K562 (cell line): ENCODE data around the gene DNASE1L1. TPM values are rescaled to one million over a fixed set of nuclear protein-coding genes. Genes with fewer than 3 reads are reported as not detected.

Experiments
- ADNP ChIP-seq: fragments of 200-800 bp; sonication (Bioruptor generic); IDR thresholded peaks from 2 replicates; pipeline ENCODE4 v1.6.1; 2016; ENCODE audit warnings: missing genetic modification characterization, missing compliant biosample characterization
- CTBP1 ChIP-seq: fragments of 450-650 bp; IDR thresholded peaks from 2 replicates; pipeline ENCODE4 v1.6.1; 2016; ENCODE audit warnings: borderline replicate concordance
- E2F1 ChIP-seq: sonication (generic); formaldehyde crosslinking; IDR thresholded peaks from 2 replicates; pipeline ENCODE4 v1.8.1; 2023; ENCODE audit warnings: mild to moderate bottlenecking, missing genetic modification reagents, moderate library complexity
- ID3 ChIP-seq, 2 experiments: fragments of 250-450 bp in 1 of 2; fragments of 450-650 bp in 1 of 2; sonication (Bioruptor Pico) in 1 of 2; IDR thresholded peaks; 2 replicates each; pipeline versions ENCODE4 v1.6.1 to v1.8.0; 2016 to 2021; ENCODE audit warnings: mild to moderate bottlenecking in 2 of 2, moderate library complexity in 2 of 2, missing compliant biosample characterization in 1 of 2, missing genetic modification characterization in 1 of 2
- KLF6 ChIP-seq: fragments of 250-450 bp; sonication (Bioruptor Pico); IDR thresholded peaks from 2 replicates; pipeline ENCODE4 v1.4.0; 2020; ENCODE audit warnings: mild to moderate bottlenecking, moderate library complexity, borderline replicate concordance
- MXI1 ChIP-seq: IDR thresholded peaks from 2 replicates; pipeline ENCODE4 v1.6.1; 2011; ENCODE audit warnings: low read depth, mild to moderate bottlenecking, improper control_type of control experiment, low read length
- POLR2AphosphoS5 ChIP-seq: IDR thresholded peaks from 2 replicates; pipeline ENCODE4 v1.6.1; 2011; ENCODE audit warnings: mild to moderate bottlenecking, low read depth, low read length, moderate library complexity; ENCODE audit not compliant: control insufficient read depth, insufficient read depth
- SFPQ ChIP-seq: fragments of 200-400 bp; formaldehyde crosslinking; IDR thresholded peaks from 2 replicates; pipeline ENCODE4 v1.6.1; 2017; ENCODE audit warnings: mild to moderate bottlenecking, low read depth, low read length, moderate library complexity
- TFAP4 ChIP-seq: sonication (generic); formaldehyde crosslinking; IDR thresholded peaks from 2 replicates; pipeline ENCODE4 v1.8.0; 2022; ENCODE audit warnings: missing genetic modification reagents, mild to moderate bottlenecking, moderate library complexity, borderline replicate concordance
- VEZF1 ChIP-seq: fragments of 200-800 bp; sonication (Bioruptor generic); IDR thresholded peaks from 2 replicates; pipeline ENCODE4 v1.6.1; 2017; ENCODE audit warnings: missing genetic modification characterization, missing compliant biosample characterization
- YY1 ChIP-seq, 3 experiments: IDR thresholded peaks; 2 replicates each; pipeline ENCODE4 v1.6.1; 2011; ENCODE audit warnings: low read length in 2 of 3, mild to moderate bottlenecking in 2 of 3, moderate library complexity in 2 of 3, borderline replicate concordance in 1 of 3, control low read depth in 1 of 3, low read depth in 1 of 3; ENCODE audit not compliant: insufficient read depth in 3 of 3, insufficient replicate concordance in 2 of 3, control insufficient read depth in 1 of 3, insufficient read length in 1 of 3; ENCODE audit errors: extremely low read depth in 1 of 3
- ZBTB11 ChIP-seq, 3 experiments: fragments of 200-800 bp in 1 of 3; fragments of 250-450 bp in 1 of 3; fragments of 450-650 bp in 1 of 3; sonication (Bioruptor Pico) in 1 of 3; sonication (Bioruptor generic) in 1 of 3; formaldehyde crosslinking in 1 of 3; IDR thresholded peaks; 2 replicates each; pipeline versions ENCODE4 v1.6.1 to v1.8.0; 2016 to 2022; ENCODE audit warnings: mild to moderate bottlenecking in 2 of 3, missing genetic modification characterization in 2 of 3, missing compliant biosample characterization in 1 of 3, moderate library complexity in 1 of 3
- ZNF282 ChIP-seq: sonication (generic); formaldehyde crosslinking; IDR thresholded peaks from 2 replicates; pipeline ENCODE4 v1.8.1; 2023; ENCODE audit warnings: missing genetic modification reagents
- polyA plus RNA-seq, 8 experiments: library from polyadenylated mRNA; depleted of rRNA in 4 of 8; stranded (reverse) in 5 of 8; unstranded in 3 of 8; fragments of >200 nt; fragmentation: Nextera tagmentation in 2 of 8; fragmentation: Illumina TruSeq in 1 of 8; extraction: Ambion mirVana in 2 of 8; extraction: Trizol in 1 of 8; gene quantifications; 2 replicates each; pipeline versions ENCODE4 v1.2.1 to v1.2.3, GENCODE V29; 2011 to 2014; ENCODE audit warnings: inconsistent platforms in 1 of 8, missing spikeins in 1 of 8
- total RNA-seq, 7 experiments: library from RNA; depleted of rRNA in 6 of 7; stranded (reverse); fragments of >200 nt in 6 of 7; fragmentation: Illumina TruSeq in 2 of 7; extraction: Trizol in 2 of 7; gene quantifications; 2 replicates each; pipeline versions ENCODE4 v1.2.1 to v1.2.3, GENCODE V29; 2011 to 2021; ENCODE audit warnings: low replicate concordance in 1 of 7

Gene DNASE1L1
- total and polyA plus RNA-seq, 9 of the 15 experiments (the other 6 are each of a cell fraction or from before 2014, with no cell fraction given): 0.73 to 12.6 (median 7.9) TPM

- TF ChIP-seq ADNP (tag) (no peak), SFPQ (no peak), VEZF1 (CRISPR knock-in tag) (no peak), POLR2AphosphoS5 (peak; percentile 64), ZBTB11 (CRISPR knock-in tag; IDR thresholded peaks at IDR 0.05) (no peak), E2F1 (CRISPR knock-in tag) (no peak; the same call in none of the 2 replicates), CTBP1 (peak; percentile 51), ZNF282 (CRISPR knock-in tag) (no peak), ID3 (CRISPR knock-in tag; IDR thresholded peaks at IDR 0.05) (no peak), ID3 (tag; IDR thresholded peaks at IDR 0.05) (no peak), MXI1 (no peak), KLF6 (CRISPR knock-in tag) (no peak), TFAP4 (CRISPR knock-in tag) (peak; percentile 73), YY1 (IDR thresholded peaks at IDR 0.05; ENCODE audit: borderline replicate concordance in 1 of 3, control insufficient read depth in 1 of 3, extremely low read depth in 1 of 3, insufficient read depth in 3 of 3, insufficient read length in 1 of 3, insufficient replicate concordance in 2 of 3, low read depth in 1 of 3, low read length in 2 of 3) (no peak)
These were observed 30.1 kb downstream of the DNASE1L1 start, which contains the start of gene EMD (continued) for GRCh38 chrX:154378799-154379568.
